HepG2 (cell line): Measurements from ENCODE around the gene CRIM1. TPM values are rescaled to one million over a fixed set of nuclear protein-coding genes. Genes with fewer than 3 reads are reported as not detected.

Source experiments
- BCL3 ChIP-seq: sonication (generic); formaldehyde crosslinking; IDR thresholded peaks from 2 replicates; pipeline ENCODE4 v1.5.1; 2020; ENCODE audit warnings: mild to moderate bottlenecking, missing genetic modification reagents, moderate library complexity
- EZH2 ChIP-seq: conservative IDR thresholded peaks from 2 replicates; pipeline ENCODE4 v1.6.1; 2012; ENCODE audit warnings: mild to moderate bottlenecking, low read depth, low read length, moderate library complexity
- HOXA3 ChIP-seq: sonication (generic); formaldehyde crosslinking; IDR thresholded peaks from 2 replicates; pipeline ENCODE4 v1.5.0; 2020; ENCODE audit warnings: missing genetic modification reagents
- HOXA5 ChIP-seq: sonication (generic); formaldehyde crosslinking; IDR thresholded peaks from 2 replicates; pipeline ENCODE4 v1.4.0; 2020; ENCODE audit warnings: missing genetic modification reagents
- IKZF1 ChIP-seq: fragments of 450-650 bp; IDR thresholded peaks from 2 replicates; pipeline ENCODE4 v1.7.1; 2016
- KAT8 ChIP-seq: IDR thresholded peaks from 2 replicates; pipeline ENCODE4 v1.6.1; 2016; ENCODE audit warnings: missing genetic modification reagents, missing compliant biosample characterization
- KMT2B ChIP-seq: IDR thresholded peaks from 2 replicates; pipeline ENCODE4 v1.6.1; 2016; ENCODE audit warnings: missing genetic modification reagents, missing compliant biosample characterization
- MIER3 ChIP-seq: IDR thresholded peaks from 2 replicates; pipeline ENCODE4 v1.6.1; 2016; ENCODE audit warnings: missing compliant biosample characterization, borderline replicate concordance
- NFE2L2 ChIP-seq: fragments of 150-350 bp; IDR thresholded peaks from 2 replicates; pipeline ENCODE4 v1.6.1; 2014; ENCODE audit warnings: low read length
- NFIB ChIP-seq: sonication (generic); formaldehyde crosslinking; IDR thresholded peaks from 2 replicates; pipeline ENCODE4 v1.9.0; 2021; ENCODE audit warnings: missing genetic modification reagents, mild to moderate bottlenecking, borderline replicate concordance
- NR2C2 ChIP-seq: sonication (generic); formaldehyde crosslinking; IDR thresholded peaks from 2 replicates; pipeline ENCODE4 v1.4.0; 2020; ENCODE audit warnings: missing genetic modification reagents, mild to moderate bottlenecking, moderate library complexity, borderline replicate concordance
- PAWR ChIP-seq: sonication (generic); formaldehyde crosslinking; IDR thresholded peaks from 2 replicates; pipeline ENCODE4 v1.4.0; 2020; ENCODE audit warnings: missing genetic modification reagents, mild to moderate bottlenecking, borderline replicate concordance
- SOX5 ChIP-seq: IDR thresholded peaks from 2 replicates; pipeline ENCODE4 v1.6.1; 2016; ENCODE audit warnings: borderline replicate concordance
- ZBTB38 ChIP-seq: sonication (generic); formaldehyde crosslinking; IDR thresholded peaks from 2 replicates; pipeline ENCODE4 v1.5.1; 2020; ENCODE audit warnings: mild to moderate bottlenecking, missing genetic modification reagents
- ZBTB46 ChIP-seq: sonication (generic); formaldehyde crosslinking; IDR thresholded peaks from 2 replicates; pipeline ENCODE4 v1.4.0; 2020; ENCODE audit warnings: mild to moderate bottlenecking, missing genetic modification reagents, borderline replicate concordance
- ZBTB7A ChIP-seq: sonication (generic); formaldehyde crosslinking; IDR thresholded peaks from 2 replicates; pipeline ENCODE4 v1.8.0; 2022; ENCODE audit warnings: mild to moderate bottlenecking, missing genetic modification reagents
- ZNF142 ChIP-seq: sonication (generic); formaldehyde crosslinking; IDR thresholded peaks from 2 replicates; pipeline ENCODE4 v1.4.0; 2020; ENCODE audit warnings: missing genetic modification reagents
- ZNF496 ChIP-seq: sonication (generic); formaldehyde crosslinking; IDR thresholded peaks from 2 replicates; pipeline ENCODE4 v1.8.1; 2023; ENCODE audit warnings: mild to moderate bottlenecking, moderate library complexity, missing genetic modification reagents; ENCODE audit not compliant: insufficient replicate concordance
- ZNF75D ChIP-seq: sonication (generic); formaldehyde crosslinking; IDR thresholded peaks from 2 replicates; pipeline ENCODE4 v1.8.1; 2023; ENCODE audit warnings: missing genetic modification reagents, mild to moderate bottlenecking, borderline replicate concordance
- ZNF781 ChIP-seq: sonication (generic); formaldehyde crosslinking; IDR thresholded peaks from 2 replicates; pipeline ENCODE4 v1.5.1; 2020; ENCODE audit warnings: borderline replicate concordance, mild to moderate bottlenecking, missing genetic modification reagents; ENCODE audit errors: not compliant biosample characterization
- ZSCAN29 ChIP-seq: sonication (generic); formaldehyde crosslinking; conservative IDR thresholded peaks from 2 replicates; pipeline ENCODE4 v1.4.0; 2020; ENCODE audit warnings: mild to moderate bottlenecking, missing genetic modification reagents
- polyA plus RNA-seq, 8 experiments: library from polyadenylated mRNA; depleted of rRNA in 3 of 8; stranded (reverse) in 7 of 8; unstranded in 1 of 8; fragments of >200 nt; fragmentation: Illumina TruSeq in 4 of 8; extraction: Trizol in 4 of 8; gene quantifications; 2 replicates each; pipeline versions ENCODE4 v1.2.1 to v1.2.3, GENCODE V29; 2011 to 2016; ENCODE audit warnings: low read depth in 4 of 8, missing spikeins in 1 of 8, mixed read lengths in 1 of 8; ENCODE audit not compliant: insufficient read depth in 1 of 8
- total RNA-seq, 5 experiments: library from RNA; depleted of rRNA; stranded (reverse); fragments of >200 nt; fragmentation: Illumina TruSeq; extraction: Trizol; gene quantifications; 2 replicates each; pipeline ENCODE4 v1.2.3, GENCODE V29; 2016; ENCODE audit warnings: low read depth in 1 of 5
- TF ChIP-seq, protein P1 (sequence below): sonication (generic); formaldehyde crosslinking; IDR thresholded peaks from 2 replicates; pipeline ENCODE4 v1.4.0; 2020; ENCODE audit warnings: mild to moderate bottlenecking, missing genetic modification reagents
- TF ChIP-seq, protein P2 (sequence below): IDR thresholded peaks from 2 replicates; pipeline ENCODE4 v1.6.1; 2012; ENCODE audit warnings: inconsistent platforms

The CRIM1 gene
- total and polyA plus RNA-seq, 2 of the 13 experiments (the other 11 are each of a cell fraction or from before 2014, with no cell fraction given): 39.1 to 69.9 TPM

- TF ChIP-seq BCL3 (CRISPR knock-in tag) (no peak), ZBTB7A (CRISPR knock-in tag) (no peak), ZNF75D (no peak), ZNF142 (CRISPR knock-in tag) (no peak), KAT8 (CRISPR knock-in tag) (peak; percentile 58), ZBTB46 (CRISPR knock-in tag) (no peak), PAWR (no peak), HOXA5 (CRISPR knock-in tag) (no peak), HOXA3 (peak; percentile 30; the same call in 1 of the 2 replicates), KMT2B (CRISPR knock-in tag) (peak; percentile 80), NR2C2 (CRISPR knock-in tag) (no peak), ZNF496 (CRISPR knock-in tag) (no peak), SOX5 (CRISPR knock-in tag) (peak; percentile 43; the same call in 1 of the 2 replicates), NFE2L2 (no peak), ZBTB38 (0 out of 2 replicates have a peak, but pooled peaks have one; percentile 5), NFIB (no peak), ZNF781 (CRISPR knock-in tag) (no peak), MIER3 (CRISPR knock-in tag) (no peak), IKZF1 (no peak), ZSCAN29 (CRISPR knock-in tag) (no peak), EZH2 (no peak)
- TF ChIP-seq, protein P1, sequence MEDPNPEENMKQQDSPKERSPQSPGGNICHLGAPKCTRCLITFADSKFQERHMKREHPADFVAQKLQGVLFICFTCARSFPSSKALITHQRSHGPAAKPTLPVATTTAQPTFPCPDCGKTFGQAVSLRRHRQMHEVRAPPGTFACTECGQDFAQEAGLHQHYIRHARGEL (CRISPR knock-in tag): no peak
- TF ChIP-seq, protein P2, sequence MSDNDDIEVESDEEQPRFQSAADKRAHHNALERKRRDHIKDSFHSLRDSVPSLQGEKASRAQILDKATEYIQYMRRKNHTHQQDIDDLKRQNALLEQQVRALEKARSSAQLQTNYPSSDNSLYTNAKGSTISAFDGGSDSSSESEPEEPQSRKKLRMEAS: no peak
Measured at GRCh38 chr2:36376319-36376765, 20.8 kb downstream of the CRIM1 start (continued).
